HUES64 (cell line): Measurements from ENCODE around the gene MYOD1.

Experiments
- H3K27ac ChIP-seq: 2 replicates; pipeline ENCODE4 v1.7.0; 2013; ENCODE audit warnings: low read depth, low read length, inconsistent platforms
- H3K27me3 ChIP-seq: 2 replicates; pipeline ENCODE4 v1.6.1; 2013; ENCODE audit warnings: mild to moderate bottlenecking, low read length; ENCODE audit not compliant: insufficient read depth
- H3K36me3 ChIP-seq: 2 replicates; pipeline ENCODE4 v1.6.1; 2013; ENCODE audit warnings: mild to moderate bottlenecking, low read length; ENCODE audit not compliant: insufficient read depth
- H3K4me1 ChIP-seq: 2 replicates; pipeline ENCODE4 v1.6.1; 2013; ENCODE audit warnings: mild to moderate bottlenecking, low read length, moderate library complexity; ENCODE audit not compliant: insufficient read depth
- H3K4me3 ChIP-seq: 2 replicates; pipeline ENCODE4 v1.5.1; 2013; ENCODE audit warnings: mild to moderate bottlenecking, low read length, moderate library complexity
- H3K9ac ChIP-seq: 2 replicates; pipeline ENCODE4 v1.6.1; 2013; ENCODE audit warnings: mild to moderate bottlenecking, low read depth, low read length
- H3K9me3 ChIP-seq: 2 replicates; pipeline ENCODE4 v1.6.1; 2013; ENCODE audit warnings: low read depth, low read length; ENCODE audit not compliant: insufficient read depth
- WGBS: fragments of 150-250, 120-280 bp; methylation state at CpG from one replicate; pipeline ENCODE4 v1.1.7; 2013; ENCODE audit warnings: missing lambda C conversion rate; 5-methylcytosine and 5-hydroxymethylcytosine counted together

Gene MYOD1

GRCh38 chr11:17736930-17737817, 17.8 kb downstream of the MYOD1 start:
- Histone ChIP-seq H3K9ac (no peak overlapping the region), H3K36me3 (no peaks in the 10 kb centered on the region), H3K4me1 (peaks cover 6% of the 10 kb centered on the region), H3K27me3 (peaks cover 75% of the 10 kb centered on the region), H3K27ac (no peak overlapping the region), H3K4me3 (no peak overlapping the region), H3K9me3 (no peaks in the 10 kb centered on the region)
- WGBS: 83% methylated on average over 14 of the region's 15 CpGs

DNA sequence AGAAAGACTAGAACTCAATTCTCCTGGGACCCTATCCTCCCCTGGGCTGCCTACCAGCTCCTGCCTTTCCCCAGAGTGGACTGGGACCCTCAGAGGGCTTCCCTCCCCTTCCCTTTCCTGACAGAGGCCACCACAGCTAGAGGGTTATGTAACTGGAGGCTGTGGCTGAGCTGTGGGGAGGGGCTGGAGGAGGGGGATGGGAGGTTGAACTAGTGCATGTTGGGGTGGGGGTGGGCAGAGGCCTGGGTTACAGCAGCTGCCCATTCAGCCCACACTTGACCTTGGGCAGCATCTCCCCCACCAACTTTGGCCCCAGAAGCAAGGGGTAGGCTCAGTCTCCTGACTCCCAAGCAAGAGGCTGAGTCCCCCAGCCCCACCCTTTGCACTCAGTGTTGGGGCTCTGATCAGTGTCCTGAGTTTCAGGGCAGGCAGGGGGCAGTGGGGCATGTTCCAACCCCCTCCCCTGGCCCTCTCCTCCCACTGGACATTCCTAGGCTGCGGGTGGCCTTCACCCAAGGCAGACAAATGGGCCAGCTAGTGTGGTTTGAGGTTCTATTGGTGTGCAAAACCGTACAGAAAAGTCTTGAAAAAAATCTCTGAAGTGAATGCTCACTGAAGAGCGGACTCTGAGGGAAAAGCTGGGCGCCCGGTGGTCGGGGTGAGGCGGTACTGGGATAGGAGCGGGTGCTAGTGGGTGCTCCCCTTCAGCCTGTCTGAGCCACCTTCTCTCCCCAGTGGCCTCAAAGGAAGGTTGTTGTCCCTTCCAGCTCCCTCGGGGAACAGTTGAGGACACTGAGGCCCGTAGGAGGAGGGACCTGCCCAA, 19.0 kb downstream of the MYOD1 start:
- peaks cover 6% of the 10 kb centered on the region for H3K4me1 ChIP-seq
- no peaks in the 10 kb centered on the region for H3K36me3 ChIP-seq
- no peaks in the 10 kb centered on the region for H3K9me3 ChIP-seq
- peaks cover 63% of the 10 kb centered on the region for H3K27me3 ChIP-seq
- 54% methylated on average over 10 of the region's 10 CpGs for WGBS
- H3K9ac ChIP-seq: no peak overlapping the region
- H3K27ac ChIP-seq: no peak overlapping the region
- H3K4me3 ChIP-seq: no peak overlapping the region

- 76% methylated on average over 6 of the region's 6 CpGs for whole genome bisulfite sequencing
- Histone ChIP-seq H3K36me3 (no peaks in the 10 kb centered on the region), H3K4me1 (peaks cover 3% of the 10 kb centered on the region; the same call in 1 of the 2 replicates), H3K4me3 (no peak overlapping the region), H3K9me3 (no peaks in the 10 kb centered on the region), H3K9ac (no peak overlapping the region), H3K27me3 (peaks cover 50% of the 10 kb centered on the region), H3K27ac (no peak overlapping the region)
These were observed 20.6 kb downstream of the MYOD1 start for GRCh38 chr11:17739945-17740338.

GRCh38 chr11:17740649-17741235, 21.4 kb downstream of the MYOD1 start:
- H3K36me3 ChIP-seq: no peaks in the 10 kb centered on the region
- H3K4me1 ChIP-seq: peaks cover 3% of the 10 kb centered on the region; the same call in 1 of the 2 replicates
- no peak overlapping the region for H3K27ac ChIP-seq
- peaks cover 42% of the 10 kb centered on the region for H3K27me3 ChIP-seq
- 84% methylated on average over 7 of the region's 7 CpGs for WGBS
- no peak overlapping the region for H3K4me3 ChIP-seq
- H3K9ac ChIP-seq: no peak overlapping the region
- H3K9me3 ChIP-seq: no peaks in the 10 kb centered on the region

GRCh38 chr11:17741487-17741886, 22.1 kb downstream of the MYOD1 start:
- peaks cover 3% of the 10 kb centered on the region; the same call in 1 of the 2 replicates for H3K4me1 ChIP-seq
- no peak overlapping the region for H3K4me3 ChIP-seq
- H3K9ac ChIP-seq: no peak overlapping the region
- 92% methylated on average over 10 of the region's 10 CpGs for WGBS
- H3K27ac ChIP-seq: no peak overlapping the region
- no peaks in the 10 kb centered on the region for H3K36me3 ChIP-seq
- H3K27me3 ChIP-seq: peaks cover 35% of the 10 kb centered on the region
- H3K9me3 ChIP-seq: no peaks in the 10 kb centered on the region

DNA sequence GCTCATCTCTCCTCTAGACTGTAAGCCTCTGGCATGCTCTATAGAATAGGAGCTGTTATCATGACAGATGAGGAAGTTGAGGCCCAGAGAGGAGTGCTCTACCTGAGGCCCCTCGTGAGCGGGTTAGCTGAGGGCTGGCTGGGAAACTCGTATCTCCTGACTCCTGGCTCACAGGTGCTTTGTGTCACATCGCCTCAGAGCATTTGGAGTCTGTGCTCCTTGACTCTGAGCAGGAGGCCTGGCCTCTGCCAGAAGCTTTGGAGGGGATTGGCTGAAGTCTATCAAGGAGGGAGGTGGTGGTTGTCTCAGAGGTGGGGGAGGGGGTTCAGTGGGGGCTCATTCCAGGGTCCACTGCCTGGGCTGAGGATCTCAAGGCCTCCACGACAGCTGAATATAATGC, 22.6 kb downstream of the MYOD1 start:
- Histone ChIP-seq H3K4me3 (no peak overlapping the region), H3K9me3 (no peaks in the 10 kb centered on the region), H3K36me3 (no peaks in the 10 kb centered on the region), H3K27ac (no peak overlapping the region), H3K4me1 (peaks cover 3% of the 10 kb centered on the region; the same call in 1 of the 2 replicates), H3K9ac (no peak overlapping the region), H3K27me3 (peaks cover 29% of the 10 kb centered on the region)
- WGBS: 88% methylated on average over 5 of the region's 5 CpGs

DNA sequence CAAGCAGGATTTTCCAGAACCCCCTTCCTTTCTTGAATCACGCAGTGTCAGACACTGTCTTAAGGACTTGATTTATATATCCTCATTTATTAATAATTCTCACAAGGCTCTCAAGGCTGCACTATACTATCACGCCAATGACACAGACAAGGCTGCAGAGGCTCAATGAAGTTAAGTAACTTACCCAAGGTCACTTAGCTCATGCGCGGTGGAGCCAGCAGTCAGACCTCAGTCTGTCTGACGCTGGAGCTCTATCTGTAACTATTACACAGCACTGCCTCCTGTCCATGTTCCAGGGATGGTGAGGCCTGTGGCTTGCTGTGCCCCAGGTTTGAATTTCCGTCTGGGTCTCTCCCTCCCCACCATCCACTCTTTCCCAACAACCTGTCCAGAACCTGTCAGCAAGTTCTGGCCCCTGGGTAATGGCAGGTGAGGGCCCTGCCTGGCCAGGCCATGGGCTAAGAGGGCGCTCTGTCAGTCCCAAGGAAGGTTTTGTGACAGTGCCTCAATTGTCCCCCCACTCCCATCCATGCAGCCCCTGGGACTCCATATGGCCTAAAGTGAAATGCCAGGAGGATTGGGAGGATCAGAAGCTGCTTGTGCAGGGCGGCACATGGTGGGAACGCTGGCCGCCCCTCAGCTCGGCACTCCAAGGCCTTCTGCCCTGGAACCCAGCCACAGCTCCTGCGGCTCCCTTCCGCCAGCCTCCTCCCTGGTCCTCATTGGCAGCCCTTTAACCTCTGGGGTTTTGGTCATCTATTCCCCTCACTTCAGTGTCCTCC, 23.8 kb downstream of the MYOD1 start:
- Histone ChIP-seq H3K4me1 (peaks cover 3% of the 10 kb centered on the region; the same call in 1 of the 2 replicates), H3K27ac (no peak overlapping the region), H3K27me3 (peaks cover 18% of the 10 kb centered on the region), H3K9ac (no peak overlapping the region), H3K4me3 (no peak overlapping the region), H3K36me3 (no peaks in the 10 kb centered on the region), H3K9me3 (no peaks in the 10 kb centered on the region)
- WGBS: 89% methylated on average over 13 of the region's 13 CpGs

GRCh38 chr11:17743808-17744119, 24.4 kb downstream of the MYOD1 start:
- H3K4me3 ChIP-seq: no peak overlapping the region
- H3K9me3 ChIP-seq: no peaks in the 10 kb centered on the region
- H3K9ac ChIP-seq: no peak overlapping the region
- H3K36me3 ChIP-seq: no peaks in the 10 kb centered on the region
- peaks cover under 1% of the 10 kb centered on the region; the same call in 1 of the 2 replicates for H3K4me1 ChIP-seq
- H3K27ac ChIP-seq: no peak overlapping the region
- 73% methylated on average over 5 of the region's 5 CpGs for WGBS
- peaks cover 12% of the 10 kb centered on the region for H3K27me3 ChIP-seq

- Histone ChIP-seq H3K9ac (no peak overlapping the region), H3K4me3 (no peak overlapping the region), H3K9me3 (no peaks in the 10 kb centered on the region), H3K27ac (no peak overlapping the region), H3K4me1 (no peaks in the 10 kb centered on the region), H3K36me3 (no peaks in the 10 kb centered on the region), H3K27me3 (peaks cover 6% of the 10 kb centered on the region)
- WGBS: 83% methylated on average over 10 of the region's 10 CpGs
These were observed 25.0 kb downstream of the MYOD1 start for GRCh38 chr11:17744151-17744940.
